HepG2 (cell line): Measurements from ENCODE around the gene CCDC121. TPM values are rescaled to one million over a fixed set of nuclear protein-coding genes. Genes with fewer than 3 reads are reported as not detected.
A peak's percentile ranks its signal among the peaks of the same experiment; 100 is the strongest.

Experiments
- ARNT ChIP-seq: fragments of 450-650 bp; IDR thresholded peaks from 2 replicates; pipeline ENCODE4 v1.6.1; 2017
- CEBPB ChIP-seq: IDR thresholded peaks from 2 replicates; pipeline ENCODE4 v1.6.1; 2011; ENCODE audit warnings: low read depth, low read length, improper control_type of control experiment, borderline replicate concordance
- CEBPZ ChIP-seq: IDR thresholded peaks from 2 replicates; pipeline ENCODE4 v1.6.1; 2012; ENCODE audit warnings: low read length, improper control_type of control experiment
- FLYWCH1 ChIP-seq: sonication (generic); formaldehyde crosslinking; IDR thresholded peaks from 2 replicates; pipeline ENCODE4 v1.8.1; 2023; ENCODE audit warnings: mild to moderate bottlenecking, missing genetic modification reagents
- JDP2 ChIP-seq: sonication (generic); formaldehyde crosslinking; IDR thresholded peaks from 2 replicates; pipeline ENCODE4 v1.8.1; 2022; ENCODE audit warnings: missing genetic modification reagents, borderline replicate concordance
- MBD4 ChIP-seq: IDR thresholded peaks from 2 replicates; pipeline ENCODE4 v1.6.1; 2012; ENCODE audit warnings: low read length, inconsistent platforms, borderline replicate concordance
- MXD1 ChIP-seq: sonication (generic); formaldehyde crosslinking; IDR thresholded peaks from 2 replicates; pipeline ENCODE4 v1.4.0; 2020; ENCODE audit warnings: mild to moderate bottlenecking, missing genetic modification reagents
- NAIF1 ChIP-seq: sonication (generic); formaldehyde crosslinking; IDR thresholded peaks from 2 replicates; pipeline ENCODE4 v1.5.0; 2020; ENCODE audit warnings: mild to moderate bottlenecking, missing genetic modification reagents, borderline replicate concordance
- PAF1 ChIP-seq: IDR thresholded peaks from 2 replicates; pipeline ENCODE4 v1.6.1; 2016; ENCODE audit warnings: missing genetic modification reagents, missing compliant biosample characterization
- RXRB ChIP-seq: IDR thresholded peaks from 2 replicates; pipeline ENCODE4 v1.6.1; 2016; ENCODE audit warnings: borderline replicate concordance, missing genetic modification reagents, missing compliant biosample characterization
- SALL2 ChIP-seq: sonication (generic); formaldehyde crosslinking; IDR thresholded peaks from 2 replicates; pipeline ENCODE4 v1.8.1; 2023; ENCODE audit warnings: mild to moderate bottlenecking, missing genetic modification reagents, inconsistent platforms
- SAP130 ChIP-seq: IDR thresholded peaks from 2 replicates; pipeline ENCODE4 v1.6.1; 2016; ENCODE audit warnings: low read depth
- SCMH1 ChIP-seq: sonication (generic); formaldehyde crosslinking; IDR thresholded peaks from 2 replicates; pipeline ENCODE4 v1.9.0; 2021; ENCODE audit warnings: missing genetic modification reagents, mild to moderate bottlenecking, borderline replicate concordance
- SMC3 ChIP-seq: IDR thresholded peaks from 2 replicates; pipeline ENCODE4 v1.6.1; 2011; ENCODE audit warnings: low read length, improper control_type of control experiment
- ZBTB4 ChIP-seq: sonication (generic); formaldehyde crosslinking; IDR thresholded peaks from 2 replicates; pipeline ENCODE4 v1.4.0; 2020; ENCODE audit warnings: missing genetic modification reagents, mild to moderate bottlenecking, borderline replicate concordance
- ZFP90 ChIP-seq: sonication (generic); formaldehyde crosslinking; IDR thresholded peaks from 2 replicates; pipeline ENCODE4 v1.8.0; 2022; ENCODE audit warnings: missing genetic modification reagents, mild to moderate bottlenecking, inconsistent platforms, borderline replicate concordance
- ZNF251 ChIP-seq: sonication (generic); formaldehyde crosslinking; IDR thresholded peaks from 2 replicates; pipeline ENCODE4 v1.9.0; 2021; ENCODE audit warnings: mild to moderate bottlenecking, missing genetic modification reagents
- ZNF34 ChIP-seq: sonication (generic); formaldehyde crosslinking; IDR thresholded peaks from 2 replicates; pipeline ENCODE4 v1.4.0; 2020; ENCODE audit warnings: mild to moderate bottlenecking, missing genetic modification reagents, borderline replicate concordance
- ZNF530 ChIP-seq: sonication (generic); formaldehyde crosslinking; IDR thresholded peaks from 2 replicates; pipeline ENCODE4 v1.5.0; 2020; ENCODE audit warnings: low read depth, mild to moderate bottlenecking, missing genetic modification reagents
- ZNF770 ChIP-seq: sonication (generic); formaldehyde crosslinking; IDR thresholded peaks from 2 replicates; pipeline ENCODE4 v1.5.0; 2020; ENCODE audit warnings: mild to moderate bottlenecking, missing genetic modification reagents
- ZNF850 ChIP-seq: sonication (generic); formaldehyde crosslinking; conservative IDR thresholded peaks from 2 replicates; pipeline ENCODE4 v1.9.0; 2021; ENCODE audit warnings: mild to moderate bottlenecking, missing genetic modification reagents
- polyA plus RNA-seq, 8 experiments: library from polyadenylated mRNA; depleted of rRNA in 3 of 8; stranded (reverse) in 7 of 8; unstranded in 1 of 8; fragments of >200 nt; fragmentation: Illumina TruSeq in 4 of 8; extraction: Trizol in 4 of 8; gene quantifications; 2 replicates each; pipeline versions ENCODE4 v1.2.1 to v1.2.3, GENCODE V29; 2011 to 2016; ENCODE audit warnings: low read depth in 4 of 8, missing spikeins in 1 of 8, mixed read lengths in 1 of 8; ENCODE audit not compliant: insufficient read depth in 1 of 8
- total RNA-seq, 5 experiments: library from RNA; depleted of rRNA; stranded (reverse); fragments of >200 nt; fragmentation: Illumina TruSeq; extraction: Trizol; gene quantifications; 2 replicates each; pipeline ENCODE4 v1.2.3, GENCODE V29; 2016; ENCODE audit warnings: low read depth in 1 of 5

Gene CCDC121
- total and polyA plus RNA-seq, 2 of the 13 experiments (the other 11 are each of a cell fraction or from before 2014, with no cell fraction given), result 1.9 to 3.0 TPM

GRCh38 chr2:27582695-27583389 lies 46.0 kb downstream of the CCDC121 start, which contains the start of gene ZNF512 (continued):
- 0 out of 2 replicates have a peak, but pooled peaks have one; percentile 55 for TF ChIP-seq ZBTB4 (CRISPR knock-in tag)
- TF ChIP-seq NAIF1 (CRISPR knock-in tag), result no peak; the same call in 1 of the 2 replicates
- no peak for TF ChIP-seq SALL2 (CRISPR knock-in tag)
- TF ChIP-seq MBD4, result no peak
- TF ChIP-seq ZNF530, result no peak
- TF ChIP-seq SCMH1 (CRISPR knock-in tag), result no peak
- TF ChIP-seq ZFP90 (CRISPR knock-in tag), result peak; percentile 69; the same call in 1 of the 2 replicates
- peak; percentile 48; the same call in 1 of the 2 replicates for TF ChIP-seq ZNF770 (CRISPR knock-in tag)
- no peak for TF ChIP-seq ARNT
- no peak for TF ChIP-seq ZNF34 (CRISPR knock-in tag)
- TF ChIP-seq CEBPB, result peak; percentile 38; the same call in 1 of the 2 replicates
- TF ChIP-seq CEBPZ, result no peak
- no peak for TF ChIP-seq JDP2 (CRISPR knock-in tag)
- no peak for TF ChIP-seq RXRB (CRISPR knock-in tag)
- TF ChIP-seq ZNF850 (CRISPR knock-in tag), result no peak
- no peak for TF ChIP-seq ZNF251 (CRISPR knock-in tag)
- TF ChIP-seq SMC3, result no peak
- TF ChIP-seq SAP130 (CRISPR knock-in tag), result peak; percentile 96
- no peak for TF ChIP-seq FLYWCH1
- TF ChIP-seq PAF1 (CRISPR knock-in tag), result no peak
- TF ChIP-seq MXD1 (CRISPR knock-in tag), result peak; percentile 69
